ENCODE measurements around the gene FFAR4.

The FFAR4 gene

DNA sequence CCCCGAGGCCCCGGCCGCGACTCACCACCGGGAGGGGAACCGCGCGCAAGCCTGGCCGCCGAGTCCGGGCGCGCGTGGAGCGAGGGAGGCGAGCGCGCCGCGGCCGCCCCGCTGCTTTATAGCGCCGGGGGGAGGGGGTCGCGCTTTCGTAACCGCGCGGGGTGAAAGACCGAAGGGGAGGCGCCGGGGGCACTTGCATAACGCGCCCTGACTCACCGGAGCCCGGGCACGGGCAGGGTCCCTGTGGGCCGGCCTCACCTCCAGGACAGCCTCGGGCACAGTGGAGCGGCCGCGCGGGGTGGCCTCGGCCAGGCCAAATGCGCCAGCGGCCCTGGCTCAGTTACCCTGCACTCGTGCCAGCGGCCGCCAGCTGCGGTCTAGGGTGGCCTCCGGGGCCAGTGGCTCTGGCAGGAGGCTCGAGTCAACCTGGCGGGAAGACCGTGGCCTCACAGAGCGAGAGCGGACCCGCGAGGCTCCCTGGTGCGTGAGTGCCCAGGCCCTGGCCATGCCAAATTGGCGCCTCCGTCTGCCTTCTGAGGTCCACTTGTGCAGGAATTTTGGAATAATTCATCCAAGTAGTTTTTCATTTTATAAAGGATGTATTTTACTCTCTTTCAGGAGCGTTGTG lies 34.8 kb downstream of the FFAR4 start, which contains the start of gene RBP4:
Gene RBP4, minus strand, starts transcription at position 90 of the 628 bp plus-strand sequence. CDS start 207 bp downstream, outside the sequence.
- no peak for DNase-seq

DNA sequence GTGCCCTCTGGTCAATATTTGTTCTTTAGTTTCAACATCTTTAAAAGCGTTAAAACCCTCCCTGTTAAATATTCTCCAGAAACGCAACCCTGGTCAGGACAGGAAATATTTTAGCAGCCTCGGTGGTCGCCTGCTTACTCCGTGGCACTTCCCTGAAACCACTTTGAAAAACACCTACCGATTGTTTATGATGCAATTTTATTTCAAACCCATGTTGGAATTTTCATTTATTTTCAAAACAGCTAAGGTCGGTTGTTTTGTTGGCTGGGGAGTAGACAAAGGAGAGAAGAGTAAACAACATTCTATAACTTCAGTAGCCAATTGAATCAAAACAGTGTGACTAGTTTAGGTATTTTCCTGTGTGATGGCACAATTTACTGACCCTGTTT lies 35.3 kb downstream of the FFAR4 start:
- no peak for DNase-seq

DNA sequence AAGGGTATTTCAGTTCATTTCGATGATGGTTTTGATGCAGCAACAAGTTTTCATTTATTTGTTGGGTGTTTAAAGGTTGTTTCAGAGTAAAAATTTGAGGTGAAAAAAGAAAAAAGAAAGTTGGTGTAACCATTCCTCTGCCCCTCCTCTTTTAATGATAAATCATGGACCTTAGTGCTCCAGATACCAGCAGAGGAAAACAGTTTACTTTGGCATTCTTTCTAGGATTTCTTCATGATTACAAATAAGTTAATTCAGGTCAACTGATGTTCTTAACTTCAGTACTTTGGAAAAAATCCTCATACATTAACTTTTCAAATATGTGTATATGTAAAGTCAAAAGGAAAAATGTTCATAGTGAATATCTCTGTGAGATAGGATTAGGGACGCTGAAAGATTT lies 36.6 kb downstream of the FFAR4 start:
- no peak for DNase-seq

DNA sequence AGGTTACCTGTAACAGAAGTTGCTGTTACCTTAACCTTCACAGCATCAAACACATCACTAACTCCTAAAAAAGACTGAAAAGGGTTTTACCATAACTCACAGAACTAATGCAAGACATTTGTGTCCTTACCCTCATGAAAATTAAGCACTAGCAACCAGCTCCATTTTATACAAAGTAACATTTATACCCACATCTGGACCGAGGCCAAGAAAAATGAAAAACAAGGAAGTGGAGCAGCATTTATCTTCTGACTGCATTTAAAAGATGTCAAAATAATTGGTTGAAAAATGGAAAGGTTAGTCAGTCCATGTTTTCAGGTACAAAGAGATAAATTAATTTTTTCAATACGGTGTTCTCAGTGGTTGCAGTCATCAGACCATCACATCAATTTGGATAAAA lies 37.7 kb downstream of the FFAR4 start:
- DNase-seq: no peak

DNA sequence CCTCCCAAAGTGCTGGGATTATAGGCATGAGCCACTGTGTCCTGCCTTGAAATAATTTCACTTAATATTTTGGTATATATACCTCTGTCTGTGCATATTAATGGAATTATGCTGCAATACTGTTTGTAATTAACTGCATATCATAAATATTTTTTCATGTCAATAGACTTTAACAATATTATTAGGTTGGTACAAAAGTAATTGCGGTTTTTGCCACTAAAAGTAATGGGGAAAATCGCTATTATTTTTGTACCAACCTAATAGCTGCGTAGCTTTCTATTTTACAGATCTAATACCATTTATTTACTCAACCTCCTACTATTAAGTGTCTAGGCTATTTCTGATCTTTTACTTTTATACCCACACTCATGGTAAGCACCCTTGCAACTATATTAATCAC lies 42.0 kb downstream of the FFAR4 start:
- DNase-seq: no peak

DNA sequence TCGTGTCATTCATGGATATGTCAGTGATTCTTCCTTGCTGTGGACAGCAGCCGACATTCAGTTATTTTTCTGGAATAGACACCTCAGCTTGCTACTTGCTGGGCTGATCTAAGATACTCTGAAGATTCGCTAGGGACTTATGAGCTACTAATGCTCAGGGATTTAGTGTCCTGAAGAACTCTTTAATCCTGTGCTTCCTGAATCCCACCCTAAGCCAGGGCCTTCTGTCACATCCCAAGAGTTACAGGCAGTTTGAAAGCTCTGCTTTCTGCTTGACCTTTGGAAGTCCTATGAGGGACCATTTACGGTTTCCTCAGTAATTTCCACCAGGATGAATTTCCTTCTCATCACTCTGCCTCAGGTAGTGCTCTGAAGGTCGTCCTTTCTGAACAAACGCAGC lies 45.8 kb downstream of the FFAR4 start, which contains the start of gene PDE6C:
Gene PDE6C, plus strand, starts transcription at position 227 of the 400 bp plus-strand sequence. CDS start 189 bp downstream, outside the sequence.
- DNase-seq: no peak

DNA sequence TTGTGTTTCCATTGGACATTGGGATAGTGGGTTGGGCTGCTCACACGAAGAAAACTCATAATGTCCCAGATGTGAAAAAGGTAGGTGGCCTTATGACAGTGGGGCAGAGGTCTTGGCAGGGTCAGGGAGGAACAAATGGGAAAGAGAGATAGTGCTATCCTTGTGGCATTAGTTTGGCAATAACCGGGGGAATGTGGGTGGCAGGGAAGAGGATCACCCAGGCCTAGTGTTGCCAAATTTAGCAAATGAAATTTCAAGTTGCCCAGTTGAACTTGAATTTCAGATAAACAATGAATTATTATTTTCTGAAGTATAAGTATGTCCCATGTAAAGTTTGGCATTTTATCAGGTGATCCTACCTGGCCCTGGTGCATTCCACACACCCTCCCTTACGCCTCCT lies 46.7 kb downstream of the FFAR4 start:
- DNase-seq: no peak

DNA sequence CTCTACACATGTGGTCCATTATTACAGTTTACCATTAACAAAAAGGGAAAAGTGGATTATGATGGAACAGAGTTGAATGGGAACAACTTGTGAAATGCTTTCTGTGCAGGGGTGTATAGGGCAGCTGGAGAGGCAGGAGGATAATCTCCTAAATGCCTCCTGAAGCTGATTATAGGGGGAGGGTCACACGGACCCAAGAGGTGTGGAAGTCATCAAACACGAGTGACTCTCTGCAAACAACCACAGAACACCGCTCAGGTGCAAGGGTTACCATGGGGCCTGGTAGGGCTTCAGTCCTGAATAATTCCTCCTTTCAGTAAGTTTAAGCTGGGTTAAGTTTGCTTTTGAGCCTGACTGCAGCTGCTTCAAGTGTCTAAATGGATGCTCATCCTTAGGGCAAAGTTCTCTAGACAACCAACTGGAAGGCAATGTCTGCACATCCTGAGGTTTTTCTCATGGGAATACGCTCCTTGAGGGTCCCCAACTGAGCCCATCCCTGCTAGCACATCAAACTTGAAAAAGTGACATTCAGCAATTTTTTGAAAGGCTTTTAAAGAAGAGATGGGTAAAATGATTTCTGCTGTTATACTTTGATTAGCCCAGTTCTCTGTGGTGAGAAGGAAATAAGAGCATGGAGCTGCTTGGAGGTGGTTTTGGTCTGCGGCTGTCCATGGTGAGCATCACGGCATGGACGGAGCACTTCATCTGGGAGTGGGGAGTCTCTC lies 47.8 kb downstream of the FFAR4 start:
- DNase-seq: no peak

DNA sequence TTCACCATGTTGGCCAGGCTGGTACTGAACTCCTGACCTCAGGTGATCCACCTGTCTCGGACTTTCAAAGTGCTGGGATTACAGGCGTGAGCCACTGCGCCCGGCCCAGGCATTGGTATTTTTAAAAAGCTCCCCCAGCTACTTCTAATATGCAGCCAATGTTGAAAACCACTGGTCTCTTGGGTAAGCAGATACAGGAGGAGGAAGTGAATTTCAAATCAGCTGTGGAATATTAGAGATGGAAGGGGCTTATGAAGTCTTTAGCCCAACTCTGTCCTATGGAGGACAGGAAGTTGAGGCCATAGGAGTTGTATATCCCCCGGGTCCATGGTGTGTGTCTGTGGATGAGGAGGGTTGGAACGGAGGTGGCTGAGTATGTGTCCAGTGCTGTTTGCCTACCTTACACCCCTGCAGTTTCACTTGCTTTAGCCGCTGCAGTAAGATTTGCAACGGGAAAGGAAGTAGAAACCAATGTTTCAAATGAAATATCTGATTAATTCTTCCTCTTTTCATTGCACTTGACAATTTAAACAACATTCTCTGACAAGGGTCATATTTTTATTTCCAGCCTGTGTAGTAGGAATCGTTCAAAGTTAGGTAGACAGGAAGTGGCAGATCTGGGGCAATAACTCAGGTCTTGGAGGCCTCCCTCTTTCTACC lies 49.2 kb downstream of the FFAR4 start:
- no peak for DNase-seq

DNA sequence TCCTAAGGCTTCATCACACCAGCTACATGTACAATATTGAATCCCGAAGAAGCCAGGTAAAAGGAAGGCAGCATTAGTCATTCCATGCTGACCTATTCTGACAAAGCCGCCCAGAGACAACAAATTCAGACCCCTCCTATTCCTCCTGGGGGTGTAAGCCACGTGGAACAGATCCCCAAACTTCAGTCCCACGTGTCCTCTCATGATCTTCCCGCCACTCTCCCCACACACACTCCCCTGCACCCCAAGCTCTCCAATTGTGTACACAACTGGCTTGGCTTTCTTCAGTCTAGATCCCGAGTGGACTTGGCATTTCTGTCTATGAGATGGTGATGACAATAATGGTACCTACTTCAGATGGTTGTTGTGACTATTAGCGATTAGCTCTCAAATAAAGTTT lies 54.5 kb downstream of the FFAR4 start:
- no peak for DNase-seq

DNA sequence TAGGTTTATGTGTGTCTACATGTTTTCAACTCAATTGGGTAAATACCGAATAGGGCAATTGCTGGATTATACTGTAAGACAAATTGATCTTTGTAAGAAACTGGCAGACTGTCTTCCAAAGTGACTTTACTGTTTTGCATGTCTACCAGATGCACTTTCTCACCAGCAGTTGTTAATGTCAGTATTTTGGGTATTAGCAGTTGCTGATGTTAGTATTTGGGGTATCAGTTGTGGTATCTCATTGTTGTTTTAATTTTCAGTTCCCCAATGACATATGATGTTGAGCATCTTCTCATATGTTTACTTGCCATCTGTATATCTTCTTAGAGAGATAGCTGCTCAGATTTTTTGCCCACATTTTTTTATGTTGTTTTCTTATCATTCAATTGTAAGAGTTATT lies 56.5 kb downstream of the FFAR4 start:
- no peak for DNase-seq

DNA sequence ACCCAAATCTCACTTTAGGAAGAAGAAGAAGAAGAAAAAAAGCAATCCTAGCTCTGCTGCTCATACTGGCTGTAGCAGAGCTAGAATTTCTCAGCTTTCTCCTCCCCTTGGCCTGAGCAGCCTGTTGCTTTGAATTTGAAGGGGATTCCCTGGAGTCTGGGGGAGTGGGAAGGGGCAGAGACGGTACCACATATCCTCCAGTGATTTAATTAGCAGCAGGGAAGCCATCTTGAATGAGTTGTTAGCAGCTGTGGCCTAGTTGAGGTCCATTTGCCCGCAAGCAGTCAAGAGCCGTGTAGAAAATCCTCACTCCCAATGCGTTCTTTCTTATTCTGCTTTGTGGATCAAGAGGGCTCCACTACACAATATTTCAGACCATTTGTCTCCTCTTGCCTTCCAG lies 62.4 kb downstream of the FFAR4 start:
- no peak for DNase-seq

DNA sequence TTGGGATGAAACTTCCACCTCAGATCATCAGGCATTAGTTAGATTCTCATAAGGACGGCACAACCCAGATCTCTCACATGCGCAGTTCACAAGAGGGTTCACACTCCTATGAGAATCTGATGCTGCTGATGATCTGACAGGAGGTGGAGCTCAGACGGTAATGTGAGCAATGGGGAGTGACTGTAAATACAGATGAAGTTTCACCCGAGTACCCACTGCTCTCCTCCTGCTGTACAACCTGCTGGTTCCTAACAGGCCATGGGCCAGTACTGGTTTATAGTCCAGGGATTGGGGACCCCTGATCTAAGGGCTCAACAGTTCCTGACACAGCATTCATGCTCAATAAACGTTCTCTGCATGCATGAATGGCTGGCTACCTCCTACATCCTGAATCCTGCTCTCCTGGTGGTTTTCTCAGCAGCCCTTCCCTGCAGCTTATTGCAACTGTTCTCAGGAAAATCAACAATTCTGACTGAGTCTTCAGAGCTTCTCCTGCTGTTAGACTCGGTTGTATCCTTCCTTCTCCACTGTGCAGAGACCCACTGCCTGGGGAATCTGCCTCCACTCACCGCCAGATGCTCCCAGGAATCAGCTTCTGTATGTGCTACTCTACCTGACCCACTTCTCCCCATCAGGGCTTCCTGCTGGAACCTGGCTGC lies 63.3 kb downstream of the FFAR4 start:
- DNase-seq: no peak

DNA sequence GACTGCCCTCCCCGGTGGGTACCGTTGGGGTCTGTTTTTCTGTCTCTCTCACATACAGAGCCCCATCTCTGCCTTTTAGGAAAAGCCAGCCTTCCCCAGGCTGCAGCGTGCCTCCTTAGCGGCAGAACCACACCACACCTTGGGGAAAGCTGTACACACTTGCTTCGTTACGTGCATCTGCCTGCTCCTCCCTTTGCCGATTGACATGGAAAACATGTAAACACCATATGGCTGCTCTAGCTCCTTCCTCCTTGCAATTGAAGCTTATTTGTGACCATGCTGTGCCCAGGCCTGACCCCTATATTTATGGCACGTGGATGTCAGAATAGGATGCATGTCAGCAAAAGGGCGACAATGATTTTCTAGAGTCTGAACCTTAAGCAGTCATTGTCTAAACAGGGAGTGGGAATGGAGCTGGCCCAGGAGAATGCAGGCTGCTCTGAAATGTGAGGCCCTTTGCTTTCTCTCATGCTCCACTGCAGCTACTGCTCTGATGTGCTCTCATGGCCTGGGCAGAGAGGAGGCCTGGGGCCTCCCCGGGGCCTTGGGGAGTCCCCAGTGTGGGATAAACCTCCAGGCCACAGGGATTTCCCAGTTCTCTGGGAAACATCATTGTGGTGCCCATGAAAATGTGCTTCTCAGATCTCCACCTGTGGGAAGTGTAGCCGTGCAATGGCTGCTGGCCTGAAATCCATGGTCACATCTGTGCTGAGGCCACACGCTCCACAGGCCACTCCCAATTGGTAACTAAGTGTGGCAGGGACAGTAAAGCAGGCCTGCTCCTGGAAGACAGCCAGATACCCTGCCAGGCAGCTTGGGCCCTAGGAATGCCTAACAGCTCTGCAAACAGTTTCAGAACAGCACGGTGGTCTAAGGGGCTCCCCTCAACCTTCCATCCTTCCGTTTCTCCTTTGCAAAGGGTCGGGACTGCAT lies 64.4 kb downstream of the FFAR4 start:
- DNase-seq: no peak
